RPMI7951 (cell line): ENCODE results near the gene PCDHB12. TPM values are rescaled to one million over a fixed set of nuclear protein-coding genes. Genes with fewer than 3 reads are reported as not detected.
"Not testable (repeated sequence)": the region's sequence is repeated elsewhere in the genome, so short reads cannot be mapped to it uniquely, and the experiment has no call there.

Source experiments
- DNase-seq: peaks from one replicate; pipeline ENCODE4 v3.0.0-alpha.2; 2012; ENCODE audit warnings: low read depth
- total RNA-seq: library from RNA; depleted of rRNA; stranded (reverse); fragments of >200 nt; shearing (Covaris generic); gene quantifications from 2 replicates; pipeline ENCODE4 v1.2.3, GENCODE V29; 2014

PCDHB12 gene
- total RNA-seq, 1 experiment from 2014 or later, result 0.36 TPM

DNA sequence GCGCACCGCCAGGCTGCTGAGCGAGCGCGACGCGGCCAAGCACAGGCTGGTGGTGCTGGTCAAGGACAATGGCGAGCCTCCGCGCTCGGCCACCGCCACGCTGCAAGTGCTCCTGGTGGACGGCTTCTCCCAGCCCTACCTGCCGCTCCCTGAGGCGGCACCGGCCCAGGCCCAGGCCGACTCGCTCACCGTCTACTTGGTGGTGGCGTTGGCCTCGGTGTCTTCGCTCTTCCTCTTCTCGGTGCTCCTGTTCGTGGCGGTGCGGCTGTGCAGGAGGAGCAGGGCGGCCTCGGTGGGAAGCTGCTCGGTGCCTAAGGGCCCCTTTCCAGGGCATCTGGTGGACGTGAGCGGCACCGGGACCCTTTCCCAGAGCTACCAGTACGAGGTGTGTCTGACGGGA, 6.9 kb upstream of the PCDHB12 start:
- not testable (repeated sequence) for DNase-seq

DNA sequence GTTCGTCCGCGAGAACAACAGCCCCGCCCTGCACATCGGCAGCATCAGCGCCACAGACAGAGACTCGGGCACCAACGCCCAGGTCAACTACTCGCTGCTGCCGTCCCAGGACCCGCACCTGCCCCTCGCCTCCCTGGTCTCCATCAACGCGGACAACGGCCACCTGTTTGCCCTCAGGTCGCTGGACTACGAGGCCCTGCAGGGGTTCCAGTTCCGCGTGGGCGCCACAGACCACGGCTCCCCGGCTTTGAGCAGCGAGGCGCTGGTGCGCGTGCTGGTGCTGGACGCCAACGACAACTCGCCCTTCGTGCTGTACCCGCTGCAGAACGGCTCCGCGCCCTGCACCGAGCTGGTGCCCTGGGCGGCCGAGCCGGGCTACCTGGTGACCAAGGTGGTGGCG, 1.8 kb downstream of the PCDHB12 start:
- not testable (repeated sequence) for DNase-seq

DNA sequence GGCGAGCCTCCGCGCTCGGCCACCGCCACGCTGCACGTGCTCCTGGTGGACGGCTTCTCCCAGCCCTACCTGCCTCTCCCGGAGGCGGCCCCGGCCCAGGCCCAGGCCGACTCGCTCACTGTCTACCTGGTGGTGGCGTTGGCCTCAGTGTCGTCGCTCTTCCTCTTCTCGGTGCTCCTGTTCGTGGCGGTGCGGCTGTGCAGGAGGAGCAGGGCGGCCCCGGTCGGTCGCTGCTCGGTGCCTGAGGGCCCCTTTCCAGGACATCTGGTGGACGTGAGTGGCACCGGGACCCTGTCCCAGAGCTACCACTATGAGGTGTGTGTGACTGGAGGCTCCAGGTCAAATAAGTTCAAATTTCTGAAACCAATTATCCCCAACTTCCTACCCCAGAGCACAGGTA, 2.3 kb downstream of the PCDHB12 start:
- not testable (repeated sequence) for DNase-seq

DNA sequence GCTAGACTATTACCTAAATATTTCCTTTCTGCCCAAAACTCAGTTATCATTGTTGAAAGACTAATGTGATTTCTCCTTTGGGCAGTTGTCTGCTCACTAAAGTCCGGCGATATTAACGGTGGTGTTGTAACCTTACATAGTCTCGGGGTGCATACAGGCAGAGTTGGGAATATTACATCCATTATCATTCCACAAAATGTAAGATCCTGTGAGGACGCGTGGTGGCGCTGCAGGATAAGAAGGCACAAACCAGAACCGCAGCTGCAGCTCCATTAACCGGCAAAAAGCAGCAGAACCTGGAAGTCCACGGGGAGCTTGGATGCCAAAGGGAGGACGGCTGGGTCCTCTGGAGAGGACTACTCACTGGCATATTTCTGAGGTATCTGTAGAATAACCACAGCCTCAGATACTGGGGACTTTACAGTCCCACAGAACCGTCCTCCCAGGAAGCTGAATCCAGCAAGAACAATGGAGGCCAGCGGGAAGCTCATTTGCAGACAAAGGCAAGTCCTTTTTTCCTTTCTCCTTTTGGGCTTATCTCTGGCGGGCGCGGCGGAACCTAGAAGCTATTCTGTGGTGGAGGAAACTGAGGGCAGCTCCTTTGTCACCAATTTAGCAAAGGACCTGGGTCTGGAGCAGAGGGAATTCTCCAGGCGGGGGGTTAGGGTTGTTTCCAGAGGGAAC, 5.3 kb downstream of the PCDHB12 start, which contains the start of gene PCDHB13:
Gene PCDHB13, plus strand, starts transcription at position 264 of the 684 bp plus-strand sequence. Its CDS starts 205 bp downstream, at position 469.
- DNase-seq, result peak; percentile 66

DNA sequence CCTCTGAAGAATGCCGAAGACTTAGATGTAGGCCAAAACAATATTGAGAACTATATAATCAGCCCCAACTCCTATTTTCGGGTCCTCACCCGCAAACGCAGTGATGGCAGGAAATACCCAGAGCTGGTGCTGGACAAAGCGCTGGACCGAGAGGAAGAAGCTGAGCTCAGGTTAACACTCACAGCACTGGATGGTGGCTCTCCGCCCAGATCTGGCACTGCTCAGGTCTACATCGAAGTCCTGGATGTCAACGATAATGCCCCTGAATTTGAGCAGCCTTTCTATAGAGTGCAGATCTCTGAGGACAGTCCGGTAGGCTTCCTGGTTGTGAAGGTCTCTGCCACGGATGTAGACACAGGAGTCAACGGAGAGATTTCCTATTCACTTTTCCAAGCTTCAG, 6.1 kb downstream of the PCDHB12 start:
- DNase-seq, result not testable (repeated sequence)

DNA sequence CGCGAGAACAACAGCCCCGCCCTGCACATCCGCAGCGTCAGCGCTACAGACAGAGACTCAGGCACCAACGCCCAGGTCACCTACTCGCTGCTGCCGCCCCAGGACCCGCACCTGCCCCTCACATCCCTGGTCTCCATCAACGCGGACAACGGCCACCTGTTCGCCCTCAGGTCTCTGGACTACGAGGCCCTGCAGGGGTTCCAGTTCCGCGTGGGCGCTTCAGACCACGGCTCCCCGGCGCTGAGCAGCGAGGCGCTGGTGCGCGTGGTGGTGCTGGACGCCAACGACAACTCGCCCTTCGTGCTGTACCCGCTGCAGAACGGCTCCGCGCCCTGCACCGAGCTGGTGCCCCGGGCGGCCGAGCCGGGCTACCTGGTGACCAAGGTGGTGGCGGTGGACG, 7.0 kb downstream of the PCDHB12 start:
- not testable (repeated sequence) for DNase-seq

DNA sequence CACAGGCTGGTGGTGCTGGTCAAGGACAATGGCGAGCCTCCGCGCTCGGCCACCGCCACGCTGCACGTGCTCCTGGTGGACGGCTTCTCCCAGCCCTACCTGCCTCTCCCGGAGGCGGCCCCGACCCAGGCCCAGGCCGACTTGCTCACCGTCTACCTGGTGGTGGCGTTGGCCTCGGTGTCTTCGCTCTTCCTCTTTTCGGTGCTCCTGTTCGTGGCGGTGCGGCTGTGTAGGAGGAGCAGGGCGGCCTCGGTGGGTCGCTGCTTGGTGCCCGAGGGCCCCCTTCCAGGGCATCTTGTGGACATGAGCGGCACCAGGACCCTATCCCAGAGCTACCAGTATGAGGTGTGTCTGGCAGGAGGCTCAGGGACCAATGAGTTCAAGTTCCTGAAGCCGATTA, 7.5 kb downstream of the PCDHB12 start:
- DNase-seq, result not testable (repeated sequence)

DNA sequence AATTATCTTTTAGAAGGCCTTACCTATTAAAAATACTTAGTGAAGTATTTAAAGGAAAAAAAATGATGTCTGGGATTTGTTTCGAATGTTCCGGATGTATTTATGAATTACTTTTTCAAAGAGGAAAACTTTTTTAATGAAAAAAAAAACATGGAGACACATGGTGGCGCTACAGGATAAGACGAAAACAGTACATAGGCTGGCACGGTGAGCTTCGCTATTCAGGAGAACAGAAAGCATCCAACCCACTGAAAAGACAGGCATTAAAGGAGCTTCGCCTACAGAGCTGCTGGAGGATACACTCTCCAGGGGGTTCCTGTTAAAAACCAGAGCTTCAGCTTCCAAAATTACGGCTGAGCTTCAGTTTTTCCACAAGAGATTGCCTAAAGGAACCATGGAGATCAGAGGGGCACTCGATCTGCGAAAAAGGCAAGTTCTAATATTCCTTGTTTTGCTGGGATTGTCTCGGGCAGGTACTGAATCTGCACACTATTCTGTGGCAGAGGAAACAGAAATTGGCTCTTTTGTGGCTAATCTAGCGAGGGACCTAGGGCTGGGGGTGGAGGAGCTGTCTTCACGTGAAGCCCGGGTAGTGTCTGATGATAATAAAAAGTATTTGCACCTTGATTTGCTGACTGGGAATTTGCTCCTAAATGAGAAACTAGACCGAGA, 14.7 kb downstream of the PCDHB12 start, which contains the start of gene PCDHB14:
Gene PCDHB14, plus strand, starts transcription at position 232 of the 672 bp plus-strand sequence. Its CDS starts 163 bp downstream, at position 395.
- DNase-seq, result peak; percentile 40

DNA sequence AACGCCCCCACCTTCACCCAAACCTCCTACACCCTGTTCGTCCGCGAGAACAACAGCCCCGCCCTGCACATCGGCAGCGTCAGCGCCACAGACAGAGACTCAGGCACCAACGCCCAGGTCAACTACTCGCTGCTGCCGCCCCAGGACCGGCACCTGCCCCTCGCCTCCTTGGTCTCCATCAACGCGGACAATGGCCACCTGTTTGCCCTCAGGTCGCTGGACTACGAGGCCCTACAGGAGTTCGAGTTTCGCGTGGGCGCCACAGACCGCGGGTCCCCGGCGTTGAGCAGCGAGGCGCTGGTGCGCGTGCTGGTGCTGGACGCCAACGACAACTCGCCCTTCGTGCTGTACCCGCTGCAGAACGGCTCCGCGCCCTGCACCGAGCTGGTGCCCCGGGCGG, 16.3 kb downstream of the PCDHB12 start:
- DNase-seq, result not testable (repeated sequence)

DNA sequence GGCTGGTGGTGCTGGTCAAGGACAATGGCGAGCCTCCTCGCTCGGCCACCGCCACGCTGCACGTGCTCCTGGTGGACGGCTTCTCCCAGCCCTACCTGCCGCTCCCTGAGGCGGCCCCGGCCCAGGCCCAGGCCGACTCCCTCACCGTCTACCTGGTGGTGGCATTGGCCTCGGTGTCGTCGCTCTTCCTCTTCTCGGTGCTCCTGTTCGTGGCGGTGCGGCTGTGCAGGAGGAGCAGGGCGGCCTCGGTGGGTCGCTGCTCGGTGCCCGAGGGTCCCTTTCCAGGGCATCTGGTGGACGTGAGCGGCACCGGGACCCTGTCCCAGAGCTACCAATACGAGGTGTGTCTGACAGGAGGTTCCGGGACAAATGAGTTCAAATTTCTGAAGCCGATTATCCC, 16.9 kb downstream of the PCDHB12 start:
- not testable (repeated sequence) for DNase-seq

DNA sequence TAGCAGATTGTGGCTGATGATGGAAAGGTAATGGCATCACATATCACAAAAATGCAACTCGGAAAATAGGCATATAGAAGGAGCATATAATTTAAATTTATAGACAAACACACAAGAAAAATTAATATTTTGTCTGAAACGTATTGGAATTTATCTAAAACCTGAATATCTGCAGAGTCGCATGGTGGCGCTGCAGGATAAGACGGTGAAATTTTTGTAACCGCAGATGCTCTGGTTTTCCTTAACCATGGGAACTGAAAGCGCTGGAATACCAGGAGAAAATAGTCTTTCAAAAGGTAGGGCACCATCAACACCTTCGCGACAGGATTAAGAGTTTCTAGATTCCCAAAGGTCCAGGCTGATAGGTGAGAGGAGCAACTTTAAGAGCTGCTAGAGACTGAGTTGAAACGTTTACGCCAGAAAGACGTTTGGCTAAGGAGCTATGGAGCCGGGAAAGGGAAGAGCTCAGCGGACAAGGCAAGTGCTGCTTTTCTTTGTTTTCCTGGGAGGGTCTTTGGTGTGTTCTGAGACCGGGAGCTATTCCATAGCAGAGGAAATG, 25.7 kb downstream of the PCDHB12 start:
- peak; percentile 35 for DNase-seq

DNA sequence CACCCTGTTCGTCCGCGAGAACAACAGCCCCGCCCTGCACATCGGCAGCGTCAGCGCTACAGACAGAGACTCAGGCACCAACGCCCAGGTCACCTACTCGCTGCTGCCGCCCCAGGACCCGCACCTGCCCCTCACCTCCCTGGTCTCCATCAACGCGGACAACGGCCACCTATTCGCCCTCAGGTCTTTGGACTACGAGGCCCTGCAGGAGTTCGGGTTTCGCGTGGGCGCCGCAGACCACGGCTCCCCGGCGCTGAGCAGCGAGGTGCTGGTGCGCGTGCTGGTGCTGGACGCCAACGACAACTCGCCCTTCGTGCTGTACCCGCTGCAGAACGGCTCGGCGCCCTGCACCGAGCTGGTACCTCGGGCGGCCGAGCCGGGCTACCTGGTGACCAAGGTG, 27.4 kb downstream of the PCDHB12 start:
- not testable (repeated sequence) for DNase-seq

DNA sequence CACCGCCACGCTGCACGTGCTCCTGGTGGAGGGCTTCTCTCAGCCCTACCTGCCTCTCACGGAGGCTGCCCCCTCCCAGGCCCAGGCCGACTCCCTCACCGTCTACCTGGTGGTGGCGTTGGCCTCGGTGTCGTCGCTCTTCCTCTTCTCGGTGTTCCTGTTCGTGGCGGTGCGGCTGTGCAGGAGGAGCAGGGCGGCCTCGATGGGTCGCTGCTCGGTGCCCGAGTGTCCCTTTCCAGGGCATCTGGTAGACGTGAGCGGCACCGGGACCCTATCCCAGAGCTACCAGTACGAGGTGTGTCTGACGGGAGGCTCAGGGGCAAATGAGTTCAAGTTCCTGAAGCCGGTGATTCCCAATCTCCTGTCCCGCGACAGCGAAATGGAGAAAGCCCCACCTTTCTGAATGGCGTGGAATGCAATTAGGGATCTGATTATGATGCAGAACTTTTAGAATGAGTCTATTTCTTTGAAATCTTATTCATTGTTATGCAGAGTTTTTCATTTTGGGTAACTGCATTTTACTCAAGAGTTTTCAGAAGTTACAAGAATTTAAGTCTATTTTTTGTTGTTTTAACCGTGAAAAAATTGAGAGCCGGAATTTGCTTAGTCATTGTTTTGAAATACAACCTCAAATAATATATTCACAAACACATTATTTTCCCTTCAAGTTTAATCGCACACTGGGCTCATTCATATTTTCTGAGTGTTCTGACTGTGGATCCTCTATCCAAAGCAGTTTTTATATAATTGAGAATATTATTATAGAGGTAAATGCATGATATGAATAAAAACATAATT, 28.2 kb downstream of the PCDHB12 start:
- DNase-seq, result no peak

DNA sequence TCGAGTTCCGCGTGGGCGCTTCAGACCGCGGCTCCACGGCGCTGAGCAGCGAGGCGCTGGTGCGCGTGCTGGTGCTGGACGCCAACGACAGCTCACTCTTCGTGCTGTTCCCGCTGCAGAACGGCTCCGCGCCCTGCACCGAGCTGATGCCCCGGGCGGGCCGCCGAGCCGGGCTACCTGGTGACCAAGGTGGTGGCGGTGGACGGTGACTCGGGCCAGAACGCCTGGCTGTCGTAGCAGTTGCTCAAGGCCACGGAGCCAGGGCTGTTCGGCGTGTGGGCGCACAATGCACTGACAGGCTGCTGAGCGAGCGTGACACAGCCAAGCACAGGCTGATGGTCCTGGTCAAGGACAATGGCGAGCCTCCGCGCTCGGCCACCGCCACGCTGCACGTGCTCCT, 33.0 kb downstream of the PCDHB12 start:
- no peak for DNase-seq

DNA sequence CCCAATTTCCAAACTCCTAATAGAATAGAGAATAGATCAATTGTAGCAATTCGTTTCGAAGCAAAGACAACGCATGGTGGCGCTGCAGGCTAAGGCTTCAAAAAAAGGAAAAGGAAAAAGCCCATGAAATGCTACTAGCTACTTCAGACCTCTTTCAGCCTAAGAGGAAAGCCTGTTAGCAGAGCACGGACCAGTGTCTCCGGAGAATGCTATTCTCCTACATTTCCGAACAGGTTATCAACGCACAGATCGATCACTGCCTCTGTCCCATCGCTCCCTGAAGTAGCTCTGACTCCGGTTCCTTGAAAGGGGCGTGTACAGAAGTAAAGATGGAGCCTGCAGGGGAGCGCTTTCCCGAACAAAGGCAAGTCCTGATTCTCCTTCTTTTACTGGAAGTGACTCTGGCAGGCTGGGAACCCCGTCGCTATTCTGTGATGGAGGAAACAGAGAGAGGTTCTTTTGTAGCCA, 36.8 kb downstream of the PCDHB12 start, which contains the start of gene PCDHB15:
Gene PCDHB15, plus strand, starts transcription at position 146 of the 468 bp plus-strand sequence. Its CDS starts 184 bp downstream, at position 330.
- peak; percentile 47 for DNase-seq

DNA sequence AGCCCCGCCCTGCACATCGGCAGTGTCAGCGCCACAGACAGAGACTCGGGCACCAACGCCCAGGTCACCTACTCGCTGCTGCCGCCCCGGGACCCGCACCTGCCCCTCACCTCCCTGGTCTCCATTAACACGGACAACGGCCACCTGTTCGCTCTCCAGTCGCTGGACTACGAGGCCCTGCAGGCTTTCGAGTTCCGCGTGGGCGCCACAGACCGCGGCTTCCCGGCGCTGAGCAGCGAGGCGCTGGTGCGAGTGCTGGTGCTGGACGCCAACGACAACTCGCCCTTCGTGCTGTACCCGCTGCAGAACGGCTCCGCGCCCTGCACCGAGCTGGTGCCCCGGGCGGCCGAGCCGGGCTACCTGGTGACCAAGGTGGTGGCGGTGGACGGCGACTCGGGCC, 38.5 kb downstream of the PCDHB12 start:
- not testable (repeated sequence) for DNase-seq

DNA sequence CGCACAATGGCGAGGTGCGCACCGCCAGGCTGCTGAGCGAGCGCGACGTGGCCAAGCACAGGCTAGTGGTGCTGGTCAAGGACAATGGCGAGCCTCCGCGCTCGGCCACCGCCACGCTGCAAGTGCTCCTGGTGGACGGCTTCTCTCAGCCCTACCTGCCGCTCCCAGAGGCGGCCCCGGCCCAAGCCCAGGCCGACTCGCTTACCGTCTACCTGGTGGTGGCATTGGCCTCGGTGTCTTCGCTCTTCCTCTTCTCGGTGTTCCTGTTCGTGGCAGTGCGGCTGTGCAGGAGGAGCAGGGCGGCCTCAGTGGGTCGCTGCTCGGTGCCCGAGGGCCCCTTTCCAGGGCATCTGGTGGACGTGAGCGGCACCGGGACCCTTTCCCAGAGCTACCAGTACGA, 38.9 kb downstream of the PCDHB12 start:
- not testable (repeated sequence) for DNase-seq

DNA sequence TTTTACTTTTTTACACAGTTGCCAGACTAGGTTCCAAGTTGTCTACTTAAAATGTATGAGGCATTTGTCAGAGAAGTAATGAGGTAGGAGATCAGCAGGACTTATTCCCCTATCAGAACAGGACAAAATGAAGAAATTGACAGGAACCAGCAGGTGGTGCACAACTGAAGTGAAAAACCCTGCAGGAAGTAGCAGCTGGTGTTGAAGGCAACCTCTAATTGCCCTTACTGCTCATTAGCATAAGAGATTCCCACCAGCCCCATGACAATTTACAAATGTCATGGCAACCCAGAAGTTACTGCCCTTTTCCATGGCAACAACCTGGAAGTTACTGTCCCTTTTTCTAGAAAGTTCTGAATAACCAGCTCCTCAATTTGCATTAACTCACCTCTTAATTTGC, 42.1 kb downstream of the PCDHB12 start:
- no peak for DNase-seq

DNA sequence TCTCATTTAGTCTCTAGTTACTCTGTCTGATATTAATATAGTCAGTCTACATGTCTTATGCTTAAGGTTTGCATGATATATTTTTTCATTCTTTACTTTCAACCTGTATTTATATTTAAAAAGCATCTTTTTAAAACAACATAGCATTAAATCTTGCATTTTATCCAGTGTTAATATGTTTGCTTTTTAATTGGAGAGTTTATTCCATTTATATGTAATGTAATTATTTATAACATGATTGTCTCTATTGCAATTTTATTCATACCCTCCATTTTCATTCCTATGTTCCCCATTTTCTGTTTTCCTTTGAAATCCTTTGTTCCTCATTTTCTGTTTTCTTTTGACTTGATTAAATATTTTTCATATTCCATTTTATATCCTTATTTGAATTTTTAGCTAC, 49.9 kb downstream of the PCDHB12 start:
- no peak for DNase-seq

DNA sequence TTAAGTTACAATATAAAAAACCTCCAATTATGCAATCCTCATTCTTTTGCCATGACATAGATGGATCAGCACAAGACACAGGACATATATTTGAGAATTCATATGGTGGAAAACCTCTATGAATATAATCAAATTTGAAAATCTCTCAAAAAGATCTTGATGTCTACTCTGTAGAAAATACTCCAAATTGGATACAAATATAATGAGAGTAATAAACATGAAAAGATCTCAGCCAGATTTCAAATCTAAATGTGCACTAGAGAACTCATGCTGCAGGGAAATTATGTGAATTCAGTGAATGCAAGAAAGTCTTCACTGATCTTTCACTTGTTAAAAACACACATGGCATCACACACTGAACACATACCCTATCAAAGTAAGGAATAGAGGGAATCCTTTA, 50.4 kb downstream of the PCDHB12 start:
- DNase-seq, result no peak

DNA sequence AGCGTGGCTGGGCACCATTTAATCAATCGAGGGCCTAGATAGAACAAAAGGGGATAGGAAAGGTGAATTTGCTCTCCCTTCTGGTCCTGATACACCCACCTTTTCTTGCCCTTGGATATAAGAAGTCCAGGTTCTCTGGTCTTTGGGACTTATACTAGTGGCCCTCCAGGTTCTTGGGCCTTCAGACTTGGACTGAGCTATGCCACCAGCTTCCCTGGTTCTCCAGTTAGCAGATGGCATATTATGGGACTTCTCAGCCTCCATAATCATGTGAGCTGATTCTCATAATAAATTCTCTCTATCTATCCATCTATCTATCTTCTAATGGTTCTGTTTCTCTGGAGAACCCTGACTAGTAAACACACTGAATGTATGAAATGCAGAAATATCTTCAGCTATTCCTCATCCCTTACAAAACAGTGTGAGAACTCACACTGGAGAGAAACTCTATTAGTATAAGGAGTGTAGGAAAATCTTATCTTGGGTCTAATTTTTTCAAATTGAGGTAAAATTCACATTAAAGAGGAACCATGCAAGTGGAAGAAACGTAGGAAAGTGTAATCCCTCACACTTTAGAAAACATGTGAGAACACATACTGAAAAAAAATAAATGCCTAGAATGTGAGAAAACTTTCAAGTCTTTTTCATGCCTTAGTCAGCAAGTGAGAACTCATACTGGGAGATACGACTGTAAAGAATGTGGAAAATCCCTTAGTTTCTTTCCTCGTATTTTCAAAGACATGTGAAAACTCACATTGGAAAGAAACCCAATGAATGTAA, 52.1 kb downstream of the PCDHB12 start:
- peak; percentile 14 for DNase-seq
